ENCODE measurements around the gene ARHGAP25.

ARHGAP25 gene

GRCh38 chr2:68720665-68721064 is 13.9 kb upstream of the ARHGAP25 start:
- ATAC-seq (no peak), DNase-seq (no peak)

- DNase-seq: no peak
- ATAC-seq: no peak
Observed at GRCh38 chr2:68721482-68722101, 13.0 kb upstream of the ARHGAP25 start.

GRCh38 chr2:68722712-68723111 is 11.9 kb upstream of the ARHGAP25 start:
- DNase-seq: no peak
- no peak for ATAC-seq

- DNase-seq (no peak), ATAC-seq (no peak)
Observed at GRCh38 chr2:68723181-68723580, 11.4 kb upstream of the ARHGAP25 start.

GRCh38 chr2:68726100-68726499 is 8.5 kb upstream of the ARHGAP25 start:
- no peak for ATAC-seq
- DNase-seq: no peak

- ATAC-seq (peak; percentile 98), DNase-seq (peak; percentile 80)
Observed at GRCh38 chr2:68726608-68727367, 7.8 kb upstream of the ARHGAP25 start.

- DNase-seq (no peak), ATAC-seq (no peak)
Observed at GRCh38 chr2:68727683-68728375, 6.8 kb upstream of the ARHGAP25 start.

GRCh38 chr2:68730828-68731227 is 3.8 kb upstream of the ARHGAP25 start:
- no peak for ATAC-seq
- no peak for DNase-seq

GRCh38 chr2:68732036-68732932 is 2.3 kb upstream of the ARHGAP25 start:
- ATAC-seq: no peak
- no peak for DNase-seq

GRCh38 chr2:68733365-68733764 is 1.2 kb upstream of the ARHGAP25 start:
- ATAC-seq (no peak), DNase-seq (no peak)

GRCh38 chr2:68734176-68734575 is 435 bp upstream of the ARHGAP25 start:
- no peak for DNase-seq
- ATAC-seq: no peak

- DNase-seq (no peak), ATAC-seq (no peak)
Observed at GRCh38 chr2:68736086-68736485, 1.5 kb downstream of the ARHGAP25 start.

- DNase-seq (peak; percentile 44), ATAC-seq (no peak)
Observed at GRCh38 chr2:68737711-68738110, 3.1 kb downstream of the ARHGAP25 start.

GRCh38 chr2:68738906-68739594 is 4.4 kb downstream of the ARHGAP25 start:
- no peak for DNase-seq
- no peak for ATAC-seq

- ATAC-seq (no peak), DNase-seq (no peak)
Observed at GRCh38 chr2:68739595-68740399, 5.2 kb downstream of the ARHGAP25 start.

- DNase-seq (no peak), ATAC-seq (peak; percentile 51)
Observed at GRCh38 chr2:68740400-68740914, 5.8 kb downstream of the ARHGAP25 start.

- DNase-seq: no peak
- no peak for ATAC-seq
Observed at GRCh38 chr2:68741238-68741637, 6.6 kb downstream of the ARHGAP25 start.

- no peak for DNase-seq
Observed at GRCh38 chr2:68741805-68742306, 7.2 kb downstream of the ARHGAP25 start.

GRCh38 chr2:68742626-68743415 is 8.2 kb downstream of the ARHGAP25 start:
- no peak for ATAC-seq
- no peak for DNase-seq

More at GRCh38 chr2:68741805-68742306, 7.2 kb downstream of the ARHGAP25 start:
- ATAC-seq: peak; percentile 21
